Posterior vena cava (tissue), 2 donors: Measurements from ENCODE around the gene RPL10A. TPM values are rescaled to one million over a fixed set of nuclear protein-coding genes. Genes with fewer than 3 reads are reported as not detected.
A peak's percentile ranks its signal among the peaks of the same experiment; 100 is the strongest.

Experiments used
- DNase-seq: peaks from one replicate; pipeline ENCODE4 v3.0.0-alpha.2; 2020; ENCODE audit warnings: low spot score
- intact Hi-C, 2 donors: fragments of 100-400 bp; cut with DNase I; formaldehyde crosslinking; loops; one replicate each; pipeline versions ENCODE4 v1.14.1 to v1.14.2; 2022 to 2023
- total RNA-seq, 2 donors: library from RNA; stranded (reverse); fragmentation: NEBNext Ultra II Directional; extraction: Animal tissue kit (Norgen Biotek cat#: 25700); gene quantifications; one replicate each; pipeline ENCODE4 v1.2.1, GENCODE V29; 2021
- donor health status: DM: yes; HTN: yes; CAD: no.
- donor health status: DM: yes; HTN: yes; CAD: no.

Gene RPL10A
- total RNA-seq, 2 donors from 2014 or later, result 816 to 1,010 TPM

DNA sequence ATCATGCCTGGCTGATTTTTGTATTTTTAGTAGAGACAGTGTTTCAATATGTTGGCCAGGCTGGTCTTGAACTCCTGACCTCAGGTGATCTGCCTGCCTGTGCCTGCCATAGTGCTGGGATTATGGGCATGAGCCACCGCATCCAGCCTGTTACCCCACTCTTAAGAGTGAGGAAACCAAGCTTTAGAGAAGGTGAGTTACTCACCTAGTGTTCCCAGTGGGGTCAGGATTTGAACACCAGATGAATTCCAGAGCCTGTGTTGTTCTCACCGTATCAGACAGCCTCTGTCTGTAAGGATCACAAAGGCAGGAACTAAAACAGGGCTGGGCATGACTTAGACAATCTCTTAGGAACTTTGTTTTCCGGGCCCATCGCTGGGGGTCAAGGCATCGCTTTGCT lies 25.5 kb upstream of the RPL10A start:
- intact Hi-C loops, result no loop called here
- no peak for DNase-seq

DNA sequence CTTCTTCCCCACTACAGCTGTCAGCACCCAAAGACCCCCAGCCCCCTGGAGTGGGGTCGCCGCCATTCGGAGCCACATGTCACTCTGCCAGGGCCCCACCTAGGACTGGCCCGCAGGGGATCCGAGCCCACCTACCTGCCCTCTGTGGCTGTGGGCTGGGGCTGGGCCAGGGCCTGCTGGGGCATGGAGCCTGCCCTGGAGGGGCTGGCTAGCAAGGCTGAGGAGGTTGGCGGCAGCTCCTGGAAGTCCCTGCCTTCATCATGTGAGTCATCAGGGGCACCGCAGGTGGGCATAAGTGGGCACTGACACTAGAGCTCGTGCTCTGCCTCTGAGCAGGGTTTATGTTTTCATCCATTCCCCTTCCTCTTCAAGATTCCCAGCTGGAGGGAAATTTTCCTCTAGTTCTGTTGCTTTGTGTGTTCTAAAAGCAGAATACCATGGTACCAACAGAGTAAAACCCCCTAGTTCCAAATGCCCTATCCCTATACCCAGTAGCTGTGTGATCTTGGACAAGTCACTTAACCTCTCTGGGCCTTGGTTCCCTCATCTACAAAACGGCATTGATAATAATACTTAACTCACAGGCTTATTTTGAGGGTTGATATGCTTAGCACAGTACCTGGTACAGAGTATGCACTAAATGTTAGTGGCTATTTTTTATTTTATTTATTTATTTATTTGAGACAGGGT lies 24.7 kb upstream of the RPL10A start:
- intact Hi-C loops, result no loop called here
- DNase-seq, result no peak

DNA sequence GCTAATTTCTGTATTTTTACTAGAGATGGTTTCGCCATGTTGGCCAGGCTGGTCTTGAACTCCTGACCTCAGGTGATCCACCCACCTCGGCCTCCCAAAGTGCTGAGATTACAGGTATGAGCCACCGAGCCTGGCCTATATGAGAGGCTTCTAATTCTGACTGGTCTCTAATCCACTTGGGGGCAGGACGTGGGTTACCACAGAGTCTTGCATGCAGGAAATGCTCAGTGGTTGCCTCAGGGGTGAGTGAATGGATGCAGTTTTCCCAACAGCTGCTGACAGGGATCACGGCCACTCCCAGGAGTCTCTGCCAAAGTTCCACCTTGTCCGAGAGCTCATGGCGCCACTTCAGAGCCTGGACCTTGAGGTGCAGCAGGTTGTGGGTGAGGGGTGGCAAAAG lies 22.5 kb upstream of the RPL10A start:
- DNase-seq, result no peak
- intact Hi-C loops, result no loop called here

DNA sequence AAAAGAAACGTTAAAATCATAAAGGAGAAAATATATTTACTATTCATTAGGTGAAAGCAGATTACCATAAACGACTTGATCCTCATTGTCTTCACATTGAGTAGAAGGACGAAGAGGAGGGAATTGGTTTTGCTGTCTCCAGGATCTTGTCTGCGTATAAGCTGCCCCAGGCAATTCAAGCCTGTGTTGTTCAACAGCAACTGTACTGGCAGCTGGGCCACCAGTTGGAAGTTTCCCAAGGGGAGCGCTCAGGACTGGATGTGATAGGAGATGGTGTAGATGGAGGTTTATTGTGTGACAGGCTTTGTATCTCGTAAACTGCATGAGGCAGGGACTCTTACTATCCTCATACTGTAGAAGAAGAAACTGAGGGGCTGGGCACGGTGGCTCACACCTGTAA lies 20.0 kb upstream of the RPL10A start:
- intact Hi-C loops, result no loop called here
- no peak for DNase-seq

DNA sequence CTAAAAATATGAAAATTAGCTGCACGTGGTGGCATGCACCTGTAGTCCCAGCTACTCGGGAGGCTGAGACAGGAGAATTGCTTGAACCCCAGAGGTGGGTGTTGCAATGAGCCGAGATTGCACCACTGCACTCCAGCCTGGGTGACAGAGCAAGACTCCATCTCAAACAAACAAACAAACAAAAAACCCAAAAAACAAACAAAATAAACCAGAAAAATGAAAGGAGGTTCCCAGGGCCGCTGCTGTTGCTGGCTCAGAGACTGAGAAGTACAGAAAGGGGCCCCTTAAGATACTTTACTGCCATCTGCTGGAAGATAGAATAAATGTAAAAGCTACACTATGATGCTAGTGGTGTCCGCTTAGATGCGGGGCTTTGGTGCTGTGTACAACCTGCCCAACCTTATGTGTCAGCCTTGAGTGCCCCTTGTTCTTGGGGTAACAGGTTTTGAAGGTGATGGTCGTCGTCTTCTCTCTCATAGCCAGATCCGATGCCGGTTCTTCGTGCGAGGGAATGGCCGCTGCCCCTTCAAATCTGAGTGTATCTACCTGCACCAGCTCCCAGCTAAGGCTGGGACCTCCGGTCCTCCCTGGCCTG lies 18.8 kb upstream of the RPL10A start:
- DNase-seq, result no peak
- intact Hi-C loops, result no loop called here

DNA sequence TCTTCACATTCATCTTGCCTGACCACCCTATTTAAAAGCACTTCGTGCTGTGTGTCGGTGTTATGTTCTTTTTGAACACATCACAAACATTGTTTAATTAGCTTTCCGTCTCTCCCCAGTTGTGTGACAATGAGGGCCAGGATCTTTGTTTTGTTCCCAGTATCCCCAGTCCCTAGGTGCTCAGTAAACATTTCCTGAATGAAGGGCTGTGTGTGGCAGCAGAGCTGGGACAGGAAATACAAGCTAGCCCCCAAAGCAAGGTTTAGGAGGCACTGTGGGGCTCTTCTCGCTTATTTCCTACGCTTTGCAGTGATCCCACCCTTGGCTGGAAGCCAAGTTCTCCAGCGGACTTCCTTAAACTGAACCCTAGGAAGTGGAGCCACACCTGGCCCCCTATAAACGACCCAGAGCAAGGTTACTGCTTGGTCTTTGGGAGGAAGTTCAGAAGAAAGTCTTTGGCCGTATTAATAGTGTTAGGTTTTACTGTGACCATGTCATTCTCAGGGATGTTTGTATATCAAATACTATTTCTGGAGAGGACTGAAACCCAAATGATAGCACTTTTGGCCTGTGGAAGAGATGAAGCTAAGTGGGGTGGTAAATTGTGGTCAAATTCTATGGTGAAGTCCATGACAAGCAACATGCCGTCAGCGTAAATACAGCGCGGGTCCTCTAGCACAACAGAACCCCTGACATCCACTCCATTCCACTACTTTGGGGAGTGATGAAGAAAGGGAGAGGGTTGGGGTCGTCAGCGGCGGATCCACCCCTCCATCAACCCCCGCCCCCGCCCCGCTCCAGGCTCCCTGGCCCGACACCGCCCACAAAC lies 16.6 kb upstream of the RPL10A start:
- DNase-seq, result no peak
- intact Hi-C loops, result loop anchor here in 1 of 2 donors (2.0 kb wide), 1 partner anchor 71 kb away; no protein-coding TSS in a partner anchor

DNA sequence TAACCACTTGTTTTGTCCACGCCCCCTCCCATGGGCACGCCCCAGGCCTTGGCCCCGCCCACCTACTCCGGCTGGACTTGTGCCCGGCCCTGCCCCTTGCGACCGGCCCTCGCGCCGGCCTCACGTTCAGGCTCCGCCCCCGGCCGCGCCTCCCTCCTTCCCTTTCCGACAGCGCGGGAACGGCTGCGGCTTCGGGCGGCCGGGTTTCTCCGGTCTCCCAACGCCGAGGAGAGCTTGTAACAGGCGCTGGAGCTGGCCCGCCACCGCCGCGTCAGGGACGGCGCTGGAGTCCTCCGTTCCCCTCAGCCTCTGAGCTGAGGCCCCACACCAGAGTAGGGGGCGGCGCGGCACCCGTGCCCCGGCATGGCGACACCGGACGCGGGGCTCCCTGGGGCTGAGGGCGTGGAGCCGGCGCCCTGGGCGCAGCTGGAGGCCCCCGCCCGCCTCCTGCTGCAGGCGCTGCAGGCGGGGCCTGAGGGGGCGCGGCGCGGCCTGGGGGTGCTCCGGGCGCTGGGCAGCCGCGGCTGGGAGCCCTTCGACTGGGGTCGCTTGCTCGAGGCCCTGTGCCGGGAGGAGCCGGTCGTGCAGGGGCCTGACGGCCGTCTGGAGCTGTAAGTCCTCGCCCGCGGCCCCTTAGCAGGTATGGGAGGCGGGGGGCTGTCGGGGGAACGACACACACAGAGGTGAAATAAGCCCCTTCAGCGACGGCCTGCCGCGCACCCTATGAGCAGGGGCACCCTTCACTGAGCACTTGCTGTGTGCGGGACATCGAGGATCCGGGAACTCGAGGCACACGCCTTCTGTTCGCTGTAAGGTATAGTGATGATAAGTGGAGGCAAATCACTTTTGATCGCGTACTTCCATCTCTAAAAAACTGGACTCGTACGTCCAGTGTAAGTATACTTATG lies 15.8 kb upstream of the RPL10A start, which contains the start of gene FANCE:
Gene FANCE (plus strand): TSS at position 156 of the 908 bp plus-strand sequence. CDS start 208 bp downstream, at position 364.
- intact Hi-C loops, result no loop called here
- DNase-seq, result peak; percentile 98

DNA sequence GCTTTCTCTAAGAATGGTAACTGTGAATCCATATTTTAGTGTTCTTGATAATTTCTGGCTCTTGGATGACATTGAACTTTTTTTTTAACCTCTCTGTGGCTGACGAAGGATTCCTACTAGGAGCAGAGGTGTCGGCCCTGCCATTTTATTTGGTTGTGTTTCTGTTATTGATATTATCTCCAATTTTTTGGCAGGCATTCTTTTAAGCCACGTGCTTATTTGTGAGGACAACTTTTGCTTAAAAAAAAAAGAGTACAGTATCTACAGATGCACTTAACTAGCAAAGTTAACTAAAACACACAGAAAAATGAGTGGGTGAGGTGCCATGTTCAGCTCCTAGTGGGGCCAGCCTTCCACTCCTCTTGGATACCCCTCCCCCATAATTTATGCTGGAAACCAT lies 15.0 kb upstream of the RPL10A start:
- no peak for DNase-seq

DNA sequence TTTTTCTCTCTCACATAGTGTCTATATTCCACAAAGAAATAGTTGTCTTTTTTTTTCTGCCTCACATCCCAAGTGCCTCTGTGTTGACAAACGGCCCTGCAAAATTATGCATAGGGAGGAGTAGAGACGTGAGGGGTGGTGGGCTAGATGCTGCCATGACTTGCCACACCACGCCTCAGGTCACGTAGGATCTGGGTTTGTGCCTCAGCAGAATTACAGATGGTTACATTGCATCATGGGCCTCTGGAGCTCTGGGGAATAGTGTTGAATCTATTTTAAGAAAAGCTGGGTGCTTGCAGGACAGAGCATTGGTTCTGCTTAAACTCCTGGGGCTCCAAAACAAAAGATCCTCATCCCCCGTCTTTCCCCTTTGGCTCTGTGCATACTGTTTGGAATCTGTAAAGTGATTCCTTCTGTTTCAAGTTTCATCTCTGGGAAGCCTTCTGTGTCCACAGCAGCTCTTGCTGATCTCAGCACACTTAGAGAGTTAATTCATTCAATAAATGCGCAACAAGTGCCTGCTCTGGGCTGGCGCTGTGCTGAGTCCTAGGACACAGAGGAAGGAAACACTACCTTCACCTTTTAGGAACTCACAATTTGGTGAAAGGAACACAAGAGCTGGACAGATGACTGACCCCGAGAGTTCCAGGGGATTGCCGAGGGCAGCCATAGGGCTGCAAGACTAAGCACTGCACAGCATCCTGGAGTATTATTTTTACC lies 13.7 kb upstream of the RPL10A start:
- intact Hi-C loops, result no loop called here
- no peak for DNase-seq

More for the DNA sequence above, 15.0 kb upstream of the RPL10A start:
- intact Hi-C loops, result no loop called here

DNA sequence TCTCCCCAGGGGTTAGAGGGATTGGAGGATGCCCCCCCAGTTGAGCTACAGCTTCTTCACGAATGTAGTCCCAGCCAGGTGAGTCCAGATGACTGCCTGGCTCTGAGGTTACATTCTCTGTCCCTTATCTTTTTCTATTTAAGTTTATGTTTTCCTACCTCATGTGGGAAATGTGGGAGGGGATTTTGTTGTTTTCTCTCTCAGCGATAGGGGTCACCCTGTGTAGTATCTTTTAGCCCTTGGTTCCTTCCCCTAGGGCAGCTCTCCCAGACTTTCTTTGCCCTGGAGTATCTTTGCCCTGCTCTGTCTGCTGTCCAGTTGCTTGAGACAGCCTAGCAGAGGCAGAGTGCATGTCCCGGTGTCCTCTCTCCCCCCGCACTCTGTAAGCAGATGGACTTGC lies 10.3 kb upstream of the RPL10A start:
- intact Hi-C loops, result no loop called here
- no peak for DNase-seq

DNA sequence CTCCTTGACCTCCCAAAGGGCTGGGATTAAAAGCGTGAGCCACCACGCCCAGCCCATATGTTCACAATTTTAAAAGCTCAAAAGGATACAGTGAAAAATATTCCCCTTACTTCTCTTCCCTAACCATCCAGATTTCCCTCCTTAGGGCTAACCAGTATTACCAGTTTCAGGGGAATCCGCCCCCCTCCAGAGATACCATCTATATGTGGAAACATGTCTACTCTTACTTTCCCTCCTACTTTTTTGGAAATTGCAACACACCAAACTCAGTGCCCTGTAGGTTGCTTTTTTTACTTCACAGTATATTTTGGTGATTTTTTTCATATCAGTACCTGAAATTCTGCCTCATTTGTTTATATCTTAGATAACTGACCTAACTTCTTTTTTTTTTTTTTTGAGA lies 6.9 kb upstream of the RPL10A start:
- intact Hi-C loops, result no loop called here

DNA sequence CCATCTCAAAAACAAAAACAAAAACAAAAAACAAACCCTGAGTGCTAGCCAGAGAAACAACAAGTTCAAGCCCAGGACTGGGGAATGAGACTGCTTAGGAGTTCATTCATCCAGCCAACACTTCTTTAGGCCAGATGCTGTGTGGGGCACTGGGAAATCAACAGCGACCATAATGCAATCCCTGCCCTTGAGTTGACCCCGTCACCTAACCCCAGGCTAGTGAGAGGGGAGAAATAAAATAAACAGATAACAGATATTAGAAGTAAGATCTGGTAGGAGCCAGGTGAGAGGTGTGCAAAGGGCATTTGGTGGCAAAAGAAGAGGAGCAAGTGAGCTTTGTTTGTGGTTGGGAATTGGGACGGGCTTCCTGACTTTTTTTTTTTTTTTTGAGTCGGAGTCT lies 4.9 kb upstream of the RPL10A start:
- DNase-seq, result no peak
- intact Hi-C loops, result no loop called here

More for the DNA sequence above, 6.9 kb upstream of the RPL10A start:
- no peak for DNase-seq

DNA sequence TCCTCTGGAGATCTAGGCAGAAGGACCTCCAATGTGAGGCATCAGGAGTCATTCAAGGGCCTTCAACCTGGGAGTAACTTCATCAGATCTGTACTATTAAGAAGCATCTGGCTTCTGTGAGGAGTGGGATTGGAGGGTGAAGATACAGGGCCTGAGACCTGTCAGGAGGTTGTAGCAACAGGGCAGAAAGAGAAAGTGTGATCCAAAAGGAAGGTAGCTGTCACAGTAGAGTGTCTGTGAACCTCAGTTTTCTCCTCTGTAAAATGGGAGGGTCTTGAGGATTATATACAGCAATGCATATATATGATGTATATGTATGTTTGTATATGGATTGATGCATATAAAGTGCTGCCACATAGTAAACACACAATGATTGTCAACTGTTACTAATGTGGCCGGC lies 2.6 kb upstream of the RPL10A start:
- no peak for DNase-seq
- intact Hi-C loops, result no loop called here

DNA sequence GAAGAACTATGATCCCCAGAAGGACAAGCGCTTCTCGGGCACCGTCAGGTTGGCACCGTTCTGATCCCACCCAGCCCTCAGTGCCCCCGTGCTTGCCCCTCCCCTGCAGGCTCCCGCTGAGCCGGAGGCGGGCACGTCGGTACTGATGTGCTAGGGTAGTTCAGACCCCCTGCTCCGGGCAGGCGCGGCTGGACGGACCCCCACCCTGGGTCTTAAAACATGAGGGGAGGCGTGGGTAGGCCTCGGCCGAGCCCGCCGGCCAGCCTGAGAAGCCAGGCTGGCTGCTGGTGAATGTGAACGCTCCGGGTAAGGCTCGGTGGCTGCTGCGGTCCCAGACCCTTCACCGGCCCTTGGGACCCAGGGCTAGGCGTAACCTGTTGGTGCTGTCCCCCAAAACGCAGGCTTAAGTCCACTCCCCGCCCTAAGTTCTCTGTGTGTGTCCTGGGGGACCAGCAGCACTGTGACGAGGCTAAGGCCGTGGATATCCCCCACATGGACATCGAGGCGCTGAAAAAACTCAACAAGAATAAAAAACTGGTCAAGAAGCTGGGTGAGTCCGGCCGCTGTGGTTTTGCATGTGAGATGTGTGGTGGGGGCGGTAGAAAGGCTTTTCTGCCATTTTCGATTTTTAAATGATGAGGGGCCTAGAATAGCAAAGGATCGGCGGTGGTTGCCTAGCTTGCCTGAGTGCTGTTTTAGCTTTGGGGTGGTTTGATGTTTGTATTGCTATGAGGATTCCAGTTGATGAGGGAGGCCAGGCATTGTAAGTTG lies 964 bp downstream of the RPL10A start:
- peak; percentile 82 for DNase-seq
- intact Hi-C loops, result no loop called here

DNA sequence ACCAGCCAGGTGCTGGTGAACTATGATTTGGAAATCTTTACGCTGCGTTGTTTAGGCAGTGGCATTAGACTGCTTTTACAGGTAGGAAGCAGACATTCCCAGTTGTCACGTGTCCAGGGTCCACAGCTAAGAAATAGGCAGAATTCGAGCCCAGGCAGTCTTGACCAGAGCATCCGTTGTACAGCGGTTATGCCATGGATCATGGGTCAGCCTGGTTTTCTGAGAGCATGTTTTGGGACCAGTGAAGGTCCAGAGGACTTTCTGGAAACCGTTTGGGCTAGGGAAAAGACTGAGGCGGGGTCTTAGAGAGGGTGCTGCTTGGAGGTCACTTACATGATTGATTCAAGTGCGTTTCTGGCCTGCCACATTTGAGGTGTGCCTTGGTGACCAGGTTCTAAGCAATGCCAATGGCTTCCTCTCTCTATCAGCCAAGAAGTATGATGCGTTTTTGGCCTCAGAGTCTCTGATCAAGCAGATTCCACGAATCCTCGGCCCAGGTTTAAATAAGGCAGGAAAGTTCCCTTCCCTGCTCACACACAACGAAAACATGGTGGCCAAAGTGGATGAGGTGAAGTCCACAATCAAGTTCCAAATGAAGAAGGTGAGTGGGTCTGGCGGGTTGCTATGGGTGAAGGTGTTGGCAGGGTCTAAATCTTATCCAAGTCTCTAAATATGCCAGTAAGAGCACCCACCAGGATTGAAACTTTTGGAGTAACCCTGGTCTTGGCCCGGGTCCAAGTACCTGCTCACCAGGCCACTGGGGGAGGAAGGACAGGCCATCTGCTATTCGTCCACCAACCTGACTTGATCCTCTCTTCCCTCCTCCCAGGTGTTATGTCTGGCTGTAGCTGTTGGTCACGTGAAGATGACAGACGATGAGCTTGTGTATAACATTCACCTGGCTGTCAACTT lies 1.8 kb downstream of the RPL10A start:
- no peak for DNase-seq

DNA sequence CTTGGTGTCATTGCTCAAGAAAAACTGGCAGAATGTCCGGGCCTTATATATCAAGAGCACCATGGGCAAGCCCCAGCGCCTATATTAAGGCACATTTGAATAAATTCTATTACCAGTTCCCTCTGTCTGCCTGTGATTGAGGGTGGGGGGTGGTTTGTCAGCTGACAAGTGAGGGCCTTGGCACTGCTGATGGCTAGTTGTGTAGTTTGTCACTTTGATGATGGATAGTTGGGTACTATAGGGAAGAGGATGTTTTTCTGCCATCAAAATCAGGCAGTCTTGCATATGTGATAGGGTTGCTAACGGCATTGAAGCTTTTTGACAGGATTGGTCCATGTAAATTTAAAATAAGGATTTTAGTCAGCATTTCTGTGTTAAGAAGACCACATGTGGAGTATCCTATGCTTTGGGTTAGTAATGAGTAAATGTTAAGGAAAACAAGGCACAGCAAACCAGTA lies 2.5 kb downstream of the RPL10A start:
- no peak for DNase-seq
- intact Hi-C loops, result no loop called here

More for the DNA sequence above, 1.8 kb downstream of the RPL10A start:
- intact Hi-C loops, result no loop called here

DNA sequence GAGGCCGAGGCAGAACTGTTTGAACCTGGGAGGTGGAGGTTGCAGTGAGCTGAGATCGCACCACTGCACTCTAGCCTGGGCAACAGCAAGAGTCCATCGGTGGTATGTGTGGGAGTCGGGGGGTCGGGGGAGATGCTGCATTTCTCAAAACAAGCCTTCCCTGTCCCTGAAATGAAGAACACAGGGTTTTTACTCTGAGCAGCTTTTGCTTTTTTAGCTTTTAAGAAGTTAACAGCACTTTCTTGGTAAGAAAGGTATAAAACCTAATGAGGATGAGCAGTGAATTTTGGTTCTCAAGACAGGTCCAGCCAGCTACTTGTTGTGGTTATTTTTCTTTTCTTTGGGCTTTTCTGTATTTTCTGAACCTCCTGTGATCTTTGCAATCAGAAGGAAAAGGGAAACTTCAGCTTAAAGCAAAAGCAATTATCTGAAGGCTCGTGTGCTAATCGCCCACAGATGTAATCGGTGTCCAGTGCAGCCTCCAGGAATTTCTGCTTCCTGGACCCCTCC lies 3.7 kb downstream of the RPL10A start:
- no peak for DNase-seq
- intact Hi-C loops, result no loop called here
